SU-DHL-6 (cell line): ENCODE measurements around the gene CNOT4.

ENCODE experiments used
- H2AFZ ChIP-seq: fragments of 200-600 bp; sonication (generic); 2 replicates; pipeline ENCODE4 v1.6.1; 2014; ENCODE audit warnings: low read depth, mild to moderate bottlenecking, moderate library complexity, mixed read lengths, antibody characterized with exemption, low read length; ENCODE audit not compliant: severe bottlenecking
- H3F3A ChIP-seq: fragments of 200-600 bp; shearing (Covaris generic); 2 replicates; pipeline ENCODE4 v1.6.0; 2016; ENCODE audit warnings: antibody characterized with exemption, mild to moderate bottlenecking; ENCODE audit not compliant: insufficient read depth
- H3K27ac ChIP-seq: fragments of 200-600 bp; sonication (generic); 2 replicates; pipeline ENCODE4 v1.5.1; 2016; ENCODE audit warnings: low read depth, mild to moderate bottlenecking, low read length, moderate library complexity, mixed read lengths
- H3K27me3 ChIP-seq: fragments of 200-600 bp; sonication (generic), shearing (Covaris generic); 2 replicates; pipeline ENCODE4 v1.6.0; 2014; ENCODE audit warnings: mild to moderate bottlenecking, low read length
- H3K36me3 ChIP-seq: fragments of 200-600 bp; sonication (generic); 2 replicates; pipeline ENCODE4 v1.6.1; 2014; ENCODE audit warnings: mild to moderate bottlenecking, low read length, mixed read lengths
- H3K4me2 ChIP-seq: fragments of 300-600, 200-600 bp; shearing (Covaris generic), sonication (generic); 2 replicates; pipeline ENCODE4 v1.6.0; 2014; ENCODE audit warnings: low read length, low read depth, mild to moderate bottlenecking; ENCODE audit not compliant: poor library complexity, severe bottlenecking
- H3K4me3 ChIP-seq: fragments of 200-600 bp; sonication (generic); 2 replicates; pipeline ENCODE4 v1.5.1; 2014; ENCODE audit warnings: antibody characterized with exemption, low read length, mild to moderate bottlenecking, mixed read lengths; ENCODE audit not compliant: insufficient read depth, poor library complexity, severe bottlenecking
- H3K79me2 ChIP-seq: fragments of 200-600 bp; sonication (generic); 2 replicates; pipeline ENCODE4 v1.6.1; 2014; ENCODE audit warnings: mild to moderate bottlenecking, low read length, moderate library complexity; ENCODE audit not compliant: insufficient read depth
- H3K9ac ChIP-seq: fragments of 200-600 bp; sonication (generic); 2 replicates; pipeline ENCODE4 v1.7.0; 2014; ENCODE audit warnings: mild to moderate bottlenecking, low read length
- H3K9me2 ChIP-seq: fragments of 200-600 bp; sonication (generic); replicated peaks from 2 replicates; pipeline ENCODE4 v1.6.1; 2014; ENCODE audit warnings: low read length; ENCODE audit not compliant: insufficient read depth
- H3K9me3 ChIP-seq: fragments of 200-600 bp; sonication (generic); 2 replicates; pipeline ENCODE4 v1.6.1; 2014; ENCODE audit warnings: low read length, mixed read lengths; ENCODE audit not compliant: insufficient read depth
- H4K20me1 ChIP-seq: fragments of 200-600 bp; sonication (generic); 2 replicates; pipeline ENCODE4 v1.6.1; 2014; ENCODE audit warnings: low read depth, mild to moderate bottlenecking, antibody characterized with exemption, low read length, moderate library complexity, mixed read lengths
- EZH2phosphoT487 ChIP-seq: fragments of 200-600 bp; sonication (generic), shearing (Covaris generic); conservative IDR thresholded peaks from 2 replicates; pipeline ENCODE4 v1.6.1; 2018; ENCODE audit warnings: mild to moderate bottlenecking, antibody characterized with exemption, low read length, moderate library complexity, mixed read lengths
- TF ChIP-seq, protein P1 (sequence below): fragments of 200-600 bp; sonication (generic); IDR thresholded peaks from one replicate; pipeline ENCODE4 v1.5.1; 2017; ENCODE audit warnings: antibody characterized with exemption, mild to moderate bottlenecking, low read length, moderate library complexity; ENCODE audit not compliant: insufficient read depth, poor library complexity, severe bottlenecking

CNOT4 gene

DNA sequence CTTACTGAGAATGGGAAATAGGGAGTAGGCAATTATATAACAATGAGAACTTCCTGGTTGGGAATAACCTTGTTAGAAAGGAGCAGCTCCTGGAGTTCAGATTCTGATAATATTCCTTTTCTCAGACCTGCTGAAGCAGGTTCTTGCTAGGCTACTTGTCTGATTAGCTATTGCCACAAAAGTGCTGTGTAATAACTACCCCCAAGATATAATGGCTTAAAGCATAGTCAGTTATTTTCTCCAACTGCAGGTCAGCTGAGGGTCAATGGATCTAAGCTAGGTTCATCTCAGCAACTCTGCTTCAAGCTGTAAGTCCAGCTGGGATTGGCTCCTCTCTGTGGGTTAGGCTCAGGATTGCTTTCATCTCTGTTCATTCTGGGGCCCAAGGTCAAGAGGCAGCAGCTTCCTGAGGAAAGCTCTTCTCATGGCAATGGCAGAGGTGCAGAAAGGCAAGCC lies 9.4 kb upstream of the CNOT4 start:
- no peak overlapping the region for H3K9ac ChIP-seq
- H4K20me1 ChIP-seq = no peaks in the 10 kb centered on the region
- TF ChIP-seq EZH2phosphoT487 = no peak
- TF ChIP-seq, protein P1, sequence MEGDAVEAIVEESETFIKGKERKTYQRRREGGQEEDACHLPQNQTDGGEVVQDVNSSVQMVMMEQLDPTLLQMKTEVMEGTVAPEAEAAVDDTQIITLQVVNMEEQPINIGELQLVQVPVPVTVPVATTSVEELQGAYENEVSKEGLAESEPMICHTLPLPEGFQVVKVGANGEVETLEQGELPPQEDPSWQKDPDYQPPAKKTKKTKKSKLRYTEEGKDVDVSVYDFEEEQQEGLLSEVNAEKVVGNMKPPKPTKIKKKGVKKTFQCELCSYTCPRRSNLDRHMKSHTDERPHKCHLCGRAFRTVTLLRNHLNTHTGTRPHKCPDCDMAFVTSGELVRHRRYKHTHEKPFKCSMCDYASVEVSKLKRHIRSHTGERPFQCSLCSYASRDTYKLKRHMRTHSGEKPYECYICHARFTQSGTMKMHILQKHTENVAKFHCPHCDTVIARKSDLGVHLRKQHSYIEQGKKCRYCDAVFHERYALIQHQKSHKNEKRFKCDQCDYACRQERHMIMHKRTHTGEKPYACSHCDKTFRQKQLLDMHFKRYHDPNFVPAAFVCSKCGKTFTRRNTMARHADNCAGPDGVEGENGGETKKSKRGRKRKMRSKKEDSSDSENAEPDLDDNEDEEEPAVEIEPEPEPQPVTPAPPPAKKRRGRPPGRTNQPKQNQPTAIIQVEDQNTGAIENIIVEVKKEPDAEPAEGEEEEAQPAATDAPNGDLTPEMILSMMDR = no peak
- H3K9me2 ChIP-seq = no peaks in the 10 kb centered on the region
- no peak overlapping the region for H3K4me2 ChIP-seq
- no peaks in the 10 kb centered on the region for H3K9me3 ChIP-seq
- no peaks in the 10 kb centered on the region for H3K27me3 ChIP-seq
- H2AFZ ChIP-seq = no peak overlapping the region
- no peaks in the 10 kb centered on the region for H3K36me3 ChIP-seq
- no peaks in the 10 kb centered on the region for H3K79me2 ChIP-seq
- H3K4me3 ChIP-seq = no peak overlapping the region
- no peak overlapping the region for H3K27ac ChIP-seq
- H3F3A ChIP-seq = 0 out of 2 replicates have a peak, but pooled peaks cover 3% of the 10 kb centered on the region

DNA sequence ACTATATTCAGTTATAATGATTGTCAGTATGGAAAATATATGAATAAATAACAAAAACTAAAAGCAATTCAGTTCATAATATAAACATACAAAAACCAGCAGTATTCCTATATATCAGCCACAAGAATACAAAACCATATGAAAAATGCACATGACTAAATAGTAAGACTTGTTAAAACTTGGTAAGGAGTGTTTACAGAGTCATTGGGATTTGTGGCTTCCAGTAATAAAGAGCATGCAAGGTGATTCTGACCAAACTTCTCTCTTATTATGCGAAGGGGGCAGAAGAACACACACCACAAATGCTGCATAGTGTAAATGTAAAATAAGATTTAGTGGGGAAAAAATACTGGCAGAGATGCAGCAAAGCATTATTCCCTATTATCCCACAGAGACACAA lies 8.8 kb upstream of the CNOT4 start:
- no peak overlapping the region for H3K9ac ChIP-seq
- no peaks in the 10 kb centered on the region for H3K9me3 ChIP-seq
- no peaks in the 10 kb centered on the region for H3K36me3 ChIP-seq
- no peaks in the 10 kb centered on the region for H3K27me3 ChIP-seq
- H3F3A ChIP-seq = 0 out of 2 replicates have a peak, but pooled peaks cover 3% of the 10 kb centered on the region
- no peak overlapping the region for H3K27ac ChIP-seq
- no peak overlapping the region for H3K4me3 ChIP-seq
- H2AFZ ChIP-seq = no peak overlapping the region
- no peaks in the 10 kb centered on the region for H4K20me1 ChIP-seq
- H3K9me2 ChIP-seq = no peaks in the 10 kb centered on the region
- no peak overlapping the region for H3K4me2 ChIP-seq
- no peak for TF ChIP-seq EZH2phosphoT487
- TF ChIP-seq, protein P1 = no peak
- H3K79me2 ChIP-seq = no peaks in the 10 kb centered on the region

DNA sequence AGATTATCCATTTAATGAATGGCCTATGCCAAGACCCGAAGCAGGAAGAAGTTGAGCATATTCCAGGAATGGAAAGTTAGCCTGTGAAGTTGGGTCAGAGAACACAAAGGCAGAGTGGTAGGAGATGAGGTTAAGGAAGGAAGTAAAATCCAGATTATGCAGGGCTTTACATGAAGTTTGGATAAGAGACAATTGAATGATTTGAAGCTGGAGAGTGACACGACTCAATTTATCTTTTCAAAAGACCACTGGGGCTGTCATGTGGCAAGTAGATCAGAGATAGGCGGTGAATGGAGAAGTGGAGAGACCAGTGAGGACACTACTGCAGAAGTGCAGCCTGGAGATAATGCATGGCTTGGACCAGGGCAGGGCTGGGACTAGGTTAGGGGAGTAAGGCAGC lies 7.2 kb upstream of the CNOT4 start:
- Histone ChIP-seq H3K9me3 (no peaks in the 10 kb centered on the region), H3K27me3 (no peaks in the 10 kb centered on the region), H3K9me2 (no peaks in the 10 kb centered on the region), H3K4me3 (no peak overlapping the region), H3K4me2 (no peak overlapping the region), H3K36me3 (no peaks in the 10 kb centered on the region), H3F3A (peaks cover 3% of the 10 kb centered on the region; the same call in 1 of the 2 replicates), H2AFZ (no peak overlapping the region), H3K9ac (no peak overlapping the region), H3K79me2 (no peaks in the 10 kb centered on the region), H3K27ac (no peak overlapping the region), H4K20me1 (no peaks in the 10 kb centered on the region)
- TF ChIP-seq, protein P1 = no peak
- no peak for TF ChIP-seq EZH2phosphoT487
